ENCODE measurements around the gene C10orf120.

Gene C10orf120

GRCh38 chr10:122725006-122725405, 25.4 kb upstream of the C10orf120 start:
- H3K4me3 ChIP-seq (ENCODE audit: low read depth, low read length), result no peak overlapping the region
- no peak for TF ChIP-seq CTCF (IDR thresholded peaks at IDR 0.05; ENCODE audit: low read depth, low read length)
- no peak for DNase-seq (ENCODE audit: low read depth, low spot score)
- in situ Hi-C loops (cut with HindIII; ENCODE audit: low sequenced_read_pairs), result no loop called here

- TF ChIP-seq CTCF (IDR thresholded peaks at IDR 0.05; ENCODE audit: low read depth, low read length), result no peak
- H3K4me3 ChIP-seq (ENCODE audit: low read depth, low read length), result no peak overlapping the region
- in situ Hi-C loops (cut with HindIII; ENCODE audit: low sequenced_read_pairs), result no loop called here
- no peak for DNase-seq (ENCODE audit: low read depth, low spot score)
Measured at GRCh38 chr10:122721111-122721510, 21.5 kb upstream of the C10orf120 start.

GRCh38 chr10:122716025-122716424, 16.4 kb upstream of the C10orf120 start:
- no peak overlapping the region for H3K4me3 ChIP-seq (ENCODE audit: low read depth, low read length)
- in situ Hi-C loops (cut with HindIII; ENCODE audit: low sequenced_read_pairs), result no loop called here

GRCh38 chr10:122715576-122715975, 15.9 kb upstream of the C10orf120 start:
- in situ Hi-C loops (cut with HindIII; ENCODE audit: low sequenced_read_pairs), result no loop called here
- TF ChIP-seq CTCF (IDR thresholded peaks at IDR 0.05; ENCODE audit: low read depth, low read length), result no peak
- no peak for DNase-seq (ENCODE audit: low read depth, low spot score)
- H3K4me3 ChIP-seq (ENCODE audit: low read depth, low read length), result no peak overlapping the region

More at GRCh38 chr10:122716025-122716424, 16.4 kb upstream of the C10orf120 start:
- no peak for DNase-seq (ENCODE audit: low read depth, low spot score)
- TF ChIP-seq CTCF (IDR thresholded peaks at IDR 0.05; ENCODE audit: low read depth, low read length), result no peak

- no peak for TF ChIP-seq CTCF (IDR thresholded peaks at IDR 0.05; ENCODE audit: low read depth, low read length)
- in situ Hi-C loops (cut with HindIII; ENCODE audit: low sequenced_read_pairs), result no loop called here
- no peak overlapping the region for H3K4me3 ChIP-seq (ENCODE audit: low read depth, low read length)
- DNase-seq (ENCODE audit: low read depth, low spot score), result no peak
Measured at GRCh38 chr10:122713091-122713885, 13.6 kb upstream of the C10orf120 start.

- TF ChIP-seq CTCF (IDR thresholded peaks at IDR 0.05; ENCODE audit: low read depth, low read length), result no peak
- no peak overlapping the region for H3K4me3 ChIP-seq (ENCODE audit: low read depth, low read length)
- in situ Hi-C loops (cut with HindIII; ENCODE audit: low sequenced_read_pairs), result no loop called here
Measured at GRCh38 chr10:122710576-122710975, 10.9 kb upstream of the C10orf120 start.

More at GRCh38 chr10:122710576-122710975, 10.9 kb upstream of the C10orf120 start:
- DNase-seq (ENCODE audit: low read depth, low spot score), result no peak
